Tibial nerve (tissue), 4 donors: ENCODE measurements around the gene CDC6. TPM values are rescaled to one million over a fixed set of nuclear protein-coding genes. Genes with fewer than 3 reads are reported as not detected.
A peak's percentile ranks its signal among the peaks of the same experiment; 100 is the strongest.

ENCODE experiments used
- DNase-seq, 2 donors: peaks; one replicate each; pipeline ENCODE4 v3.0.0-alpha.2; 2019; ENCODE audit warnings: low spot score in 2 of 2
- H3K27ac ChIP-seq, 4 donors: fragments of 200-600 bp; sonication (generic) in 3 of 4; one replicate each; pipeline ENCODE4 v1.5.1; 2017 to 2019; ENCODE audit warnings: mild to moderate bottlenecking in 1 of 4
- H3K27me3 ChIP-seq, 2 donors: fragments of 200-600 bp; sonication (generic) in 1 of 2; one replicate each; pipeline versions ENCODE4 v1.5.1 to v1.6.0; 2017 to 2019
- H3K36me3 ChIP-seq, 3 donors: fragments of 200-600 bp; sonication (generic); one replicate each; pipeline ENCODE4 v1.5.1; 2018 to 2019
- H3K4me1 ChIP-seq, 4 donors: fragments of 200-600 bp; sonication (generic) in 3 of 4; one replicate each; pipeline ENCODE4 v1.5.1; 2017 to 2019
- H3K4me3 ChIP-seq, 4 donors: fragments of 200-600 bp; sonication (generic) in 3 of 4; one replicate each; pipeline ENCODE4 v1.5.1; 2017 to 2019; ENCODE audit warnings: mild to moderate bottlenecking in 1 of 4, moderate library complexity in 1 of 4
- H3K9me3 ChIP-seq, 4 donors: fragments of 200-600 bp; sonication (generic) in 3 of 4; one replicate each; pipeline ENCODE4 v1.5.1; 2017 to 2019
- EP300 ChIP-seq, 2 donors: sonication (generic); formaldehyde crosslinking; IDR thresholded peaks; one replicate each; pipeline ENCODE4 v1.6.1; 2017; ENCODE audit warnings: antibody characterized with exemption in 2 of 2, mild to moderate bottlenecking in 1 of 2
- POLR2A ChIP-seq, 2 donors: fragments of 450-650 bp; IDR thresholded peaks; one replicate each; pipeline ENCODE4 v1.6.1; 2017; ENCODE audit warnings: antibody characterized with exemption in 2 of 2, mild to moderate bottlenecking in 2 of 2, moderate library complexity in 2 of 2
- WGBS, 2 donors: methylation state at CpG; one replicate each; pipeline ENCODE4 v1.1.5; 2018; 5-methylcytosine and 5-hydroxymethylcytosine counted together
- total RNA-seq, 4 donors: library from RNA; depleted of rRNA; stranded (reverse); fragments of >200 nt; gene quantifications; one replicate each; pipeline ENCODE4 v1.1.0, GENCODE V29; 2016
- TF ChIP-seq, protein P1 (sequence below), 5 experiments: fragments of 200-600 bp in 3 of 5; fragments of 450-650 bp in 2 of 5; sonication (generic) in 3 of 5; IDR thresholded peaks; one replicate each; pipeline ENCODE4 v1.5.1; 2016 to 2019; ENCODE audit warnings: antibody characterized with exemption in 5 of 5, mild to moderate bottlenecking in 3 of 5, moderate library complexity in 2 of 5

CDC6 gene
- total RNA-seq, 4 donors from 2014 or later: 0.20 to 1.8 (median 0.43) TPM

DNA sequence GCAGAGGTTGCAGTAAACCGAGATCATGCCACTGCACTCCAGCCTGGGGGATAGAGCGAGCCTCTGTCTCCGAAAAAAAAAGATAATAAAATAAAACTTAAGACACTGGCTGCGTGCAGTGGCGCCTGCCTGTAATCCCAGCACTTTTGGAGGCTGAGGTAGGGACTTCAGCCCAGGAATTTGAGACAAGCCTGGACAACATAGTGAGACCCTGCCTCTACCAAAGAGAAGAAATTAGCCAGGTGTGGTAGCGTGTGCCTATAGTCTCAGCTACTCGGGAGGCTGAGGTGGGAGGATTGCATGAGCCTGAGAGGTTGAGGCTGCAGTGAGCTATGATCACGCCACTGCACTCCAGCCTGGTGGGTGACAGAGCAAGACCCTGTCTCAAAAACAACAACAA lies 47.9 kb downstream of the CDC6 start:
- DNase-seq: no peak
- H3K27ac ChIP-seq: peak overlapping the region in 3 of 4 donors; percentile 48 to 89 (median 80)
- TF ChIP-seq, protein P1, sequence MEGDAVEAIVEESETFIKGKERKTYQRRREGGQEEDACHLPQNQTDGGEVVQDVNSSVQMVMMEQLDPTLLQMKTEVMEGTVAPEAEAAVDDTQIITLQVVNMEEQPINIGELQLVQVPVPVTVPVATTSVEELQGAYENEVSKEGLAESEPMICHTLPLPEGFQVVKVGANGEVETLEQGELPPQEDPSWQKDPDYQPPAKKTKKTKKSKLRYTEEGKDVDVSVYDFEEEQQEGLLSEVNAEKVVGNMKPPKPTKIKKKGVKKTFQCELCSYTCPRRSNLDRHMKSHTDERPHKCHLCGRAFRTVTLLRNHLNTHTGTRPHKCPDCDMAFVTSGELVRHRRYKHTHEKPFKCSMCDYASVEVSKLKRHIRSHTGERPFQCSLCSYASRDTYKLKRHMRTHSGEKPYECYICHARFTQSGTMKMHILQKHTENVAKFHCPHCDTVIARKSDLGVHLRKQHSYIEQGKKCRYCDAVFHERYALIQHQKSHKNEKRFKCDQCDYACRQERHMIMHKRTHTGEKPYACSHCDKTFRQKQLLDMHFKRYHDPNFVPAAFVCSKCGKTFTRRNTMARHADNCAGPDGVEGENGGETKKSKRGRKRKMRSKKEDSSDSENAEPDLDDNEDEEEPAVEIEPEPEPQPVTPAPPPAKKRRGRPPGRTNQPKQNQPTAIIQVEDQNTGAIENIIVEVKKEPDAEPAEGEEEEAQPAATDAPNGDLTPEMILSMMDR (IDR thresholded peaks at IDR 0.05): no peak
- no peak for TF ChIP-seq POLR2A (IDR thresholded peaks at IDR 0.05)
- TF ChIP-seq EP300 (IDR thresholded peaks at IDR 0.05): no peak
- H3K36me3 ChIP-seq: no peaks in the 10 kb centered on the region
- no peaks in the 10 kb centered on the region for H3K27me3 ChIP-seq
- H3K9me3 ChIP-seq: no peaks in the 10 kb centered on the region
- H3K4me3 ChIP-seq: no peak overlapping the region
- H3K4me1 ChIP-seq: peaks cover 3 to 100% (median 84%) of the 10 kb centered on the region in 4 donors
- 69 to 71% methylated on average over 8 of the region's 8 CpGs for WGBS, 2 donors

DNA sequence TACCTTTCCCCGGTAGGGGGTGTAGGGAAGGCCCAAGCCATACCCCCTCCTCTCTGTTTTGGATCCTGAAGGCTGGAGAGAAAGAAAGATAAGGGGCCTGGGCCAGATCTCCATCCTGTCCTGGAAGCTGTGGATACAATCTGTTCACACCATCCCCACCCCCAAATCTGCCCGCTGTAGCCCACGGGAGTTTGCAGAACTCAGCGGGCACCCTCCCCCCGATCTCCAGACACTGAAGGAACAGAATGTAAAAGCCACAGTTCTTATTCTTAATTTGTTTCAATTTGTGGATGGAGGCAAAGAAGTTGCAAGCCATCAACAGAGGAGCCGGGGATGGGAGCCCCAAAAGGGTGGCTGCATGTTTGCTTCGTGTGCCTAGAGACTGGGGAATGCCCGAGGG lies 49.7 kb downstream of the CDC6 start:
- peak overlapping the region in 2 of 4 donors; percentile 96 to 98 for H3K27ac ChIP-seq
- no peaks in the 10 kb centered on the region for H3K36me3 ChIP-seq
- peaks cover 3 to 88% (median 70%) of the 10 kb centered on the region in 4 donors for H3K4me1 ChIP-seq

DNA sequence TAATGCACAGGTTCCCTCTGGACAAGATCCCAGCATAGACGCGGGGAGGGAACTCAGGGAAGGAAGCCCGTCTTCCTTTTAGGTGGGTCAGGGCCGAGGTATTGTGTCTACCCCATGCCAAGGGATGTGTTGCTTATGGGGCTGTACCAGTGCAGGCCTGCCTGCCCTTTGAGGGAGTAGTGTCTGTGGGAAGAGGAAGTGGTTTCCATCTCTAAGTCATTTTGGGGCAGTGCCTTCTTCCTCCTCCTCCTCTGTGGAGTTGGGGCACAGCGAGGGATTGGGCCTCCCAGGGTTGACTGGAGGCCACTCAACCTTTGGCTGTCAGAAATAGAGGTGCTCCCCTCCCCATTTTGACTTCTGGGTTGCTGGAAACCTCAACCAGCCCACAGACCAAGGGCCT lies 50.4 kb downstream of the CDC6 start:
- Histone ChIP-seq H3K27ac (peak overlapping the region in 3 of 4 donors; percentile 5 to 98 (median 96)), H3K27me3 (no peaks in the 10 kb centered on the region), H3K36me3 (no peaks in the 10 kb centered on the region), H3K4me1 (peaks cover 3 to 82% (median 66%) of the 10 kb centered on the region in 4 donors), H3K4me3 (no peak overlapping the region), H3K9me3 (no peaks in the 10 kb centered on the region)
- TF ChIP-seq POLR2A (IDR thresholded peaks at IDR 0.05) (no peak), EP300 (IDR thresholded peaks at IDR 0.05) (no peak)
- WGBS, 2 donors: 85 to 88% methylated on average over 5 of the region's 5 CpGs
- no peak for DNase-seq

More for the DNA sequence above, 49.7 kb downstream of the CDC6 start:
- Histone ChIP-seq H3K27me3 (no peaks in the 10 kb centered on the region), H3K4me3 (no peak overlapping the region), H3K9me3 (no peaks in the 10 kb centered on the region)
- WGBS, 2 donors: 53 to 65% methylated on average over 8 of the region's 8 CpGs
- TF ChIP-seq, protein P1 (IDR thresholded peaks at IDR 0.05): no peak
- no peak for TF ChIP-seq POLR2A (IDR thresholded peaks at IDR 0.05)
- no peak for TF ChIP-seq EP300 (IDR thresholded peaks at IDR 0.05)
- no peak for DNase-seq

DNA sequence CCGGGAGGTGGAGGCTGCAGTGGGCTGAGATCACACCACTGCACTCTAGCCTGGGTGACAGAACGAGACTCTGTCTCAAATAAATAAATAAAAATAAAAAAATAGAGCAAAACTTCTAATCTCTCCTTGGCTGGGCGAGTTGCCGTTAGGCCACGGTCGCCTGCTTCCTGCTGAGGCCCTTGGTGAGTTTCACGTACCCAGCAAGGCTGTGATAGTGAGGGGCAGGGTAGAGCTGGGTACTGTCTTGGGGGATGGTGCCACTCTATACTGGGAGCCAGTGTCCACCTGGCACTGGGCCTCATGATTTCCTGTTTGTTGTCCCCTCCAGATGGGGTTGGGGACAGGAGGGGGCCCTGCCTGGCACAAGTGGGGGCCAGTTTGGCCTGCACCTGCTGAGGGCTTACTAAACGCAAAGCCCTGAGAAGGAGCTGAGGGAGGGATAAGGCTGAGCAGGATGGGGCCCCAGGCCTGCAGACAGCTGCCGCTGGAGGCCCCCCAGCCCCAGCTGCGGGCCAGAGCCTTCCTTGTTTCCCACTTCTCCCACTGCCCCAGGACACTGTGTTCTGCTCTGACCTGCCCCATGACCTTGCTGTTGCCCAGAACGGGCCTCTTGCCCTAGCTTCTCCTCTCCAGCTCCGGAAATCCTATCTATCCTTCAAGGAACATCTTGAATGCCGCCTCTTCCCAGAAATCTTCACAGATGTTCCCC lies 51.4 kb downstream of the CDC6 start:
- Histone ChIP-seq H3K9me3 (no peaks in the 10 kb centered on the region), H3K4me3 (no peak overlapping the region), H3K4me1 (peaks cover 3 to 82% (median 61%) of the 10 kb centered on the region in 4 donors), H3K36me3 (no peaks in the 10 kb centered on the region), H3K27ac (peak overlapping the region in 3 of 4 donors; percentile 51 to 98 (median 96)), H3K27me3 (no peaks in the 10 kb centered on the region)
- TF ChIP-seq POLR2A (IDR thresholded peaks at IDR 0.05) (no peak), EP300 (IDR thresholded peaks at IDR 0.05) (peak in 1 of 2 donors; percentile 50)
- TF ChIP-seq, protein P1 (IDR thresholded peaks at IDR 0.05): no peak
- no peak for DNase-seq
- 49 to 61% methylated on average over 13 of the region's 13 CpGs for WGBS, 2 donors

DNA sequence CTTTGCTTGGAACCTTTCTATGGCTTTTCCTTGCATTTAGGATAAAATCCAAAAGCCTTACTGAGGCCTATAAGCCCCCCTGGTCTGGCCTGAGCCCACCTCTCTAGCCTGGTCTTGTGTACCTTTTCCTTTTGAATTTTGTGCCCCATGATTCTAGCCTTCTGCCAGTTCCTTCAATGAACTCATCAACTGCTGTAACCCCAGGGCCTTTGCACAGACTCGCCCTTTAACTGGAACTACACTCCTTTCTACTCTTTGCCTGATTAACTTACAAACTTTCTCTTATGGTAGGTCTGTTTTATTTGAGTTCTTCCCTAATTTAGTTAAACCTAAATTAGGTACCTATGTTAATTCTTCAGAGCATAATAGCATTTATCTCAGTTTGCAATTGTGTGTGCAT lies 52.6 kb downstream of the CDC6 start:
- 93 to 96% methylated on average over 1 of the region's 1 CpG for WGBS, 2 donors
- Histone ChIP-seq H3K4me1 (peaks cover 0 to 82% (median 58%) of the 10 kb centered on the region in 4 donors), H3K4me3 (peak overlapping the region in 1 of 4 donors; percentile 79), H3K36me3 (no peaks in the 10 kb centered on the region), H3K27me3 (no peaks in the 10 kb centered on the region), H3K9me3 (no peaks in the 10 kb centered on the region), H3K27ac (peak overlapping the region in 3 of 4 donors; percentile 96 to 98 (median 96))
- DNase-seq: no peak
- TF ChIP-seq, protein P1 (IDR thresholded peaks at IDR 0.05): no peak
- TF ChIP-seq POLR2A (IDR thresholded peaks at IDR 0.05): no peak
- no peak for TF ChIP-seq EP300 (IDR thresholded peaks at IDR 0.05)
